Effector CD8-positive, alpha-beta T cell (primary cell): Measurements from ENCODE around the gene SUV39H1.
"Not testable (repeated sequence)": the region's sequence is repeated elsewhere in the genome, so short reads cannot be mapped to it uniquely, and the experiment has no call there.

ENCODE experiments used
- DNase-seq: peaks from one replicate; lab custom pipeline; 2025; lab: John Stamatoyannopoulos, UW
- total RNA-seq, 4 experiments: gene quantifications; one replicate each; lab custom pipeline; 2026; lab: John Stamatoyannopoulos, UW

The SUV39H1 gene
- 15.0 to 16.7 (median 15.6) reads per million in 4 experiments for total RNA-seq

GRCh38 chrX:48696301-48696908 is at the start of gene SUV39H1:
TSS of gene SUV39H1 (plus strand) at chrX:48696734. CDS start at chrX:48696785, 51 bp downstream.
- peak; percentile 74 for DNase-seq

DNA sequence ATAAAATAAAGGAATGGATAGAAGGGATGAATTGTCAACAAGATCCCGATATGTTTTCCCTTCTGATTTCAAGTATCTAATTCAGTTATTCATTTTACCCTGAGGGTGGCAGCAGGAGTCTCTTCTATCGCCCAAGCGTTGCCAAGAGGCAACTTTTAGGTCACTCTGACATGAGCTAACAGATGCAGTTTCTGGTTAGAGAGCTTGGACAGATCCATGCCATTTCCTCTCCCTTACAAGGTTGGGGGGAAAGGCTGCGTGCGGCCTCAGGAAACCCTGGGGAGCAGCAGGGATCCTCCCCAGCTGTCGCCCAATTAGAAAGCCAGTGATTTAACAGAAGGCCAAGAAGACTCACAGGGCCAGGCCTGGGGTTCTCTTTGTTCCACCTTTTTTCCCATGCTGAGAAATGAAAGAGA is 48.2 kb upstream of the SUV39H1 start:
- peak; percentile 1 for DNase-seq

DNA sequence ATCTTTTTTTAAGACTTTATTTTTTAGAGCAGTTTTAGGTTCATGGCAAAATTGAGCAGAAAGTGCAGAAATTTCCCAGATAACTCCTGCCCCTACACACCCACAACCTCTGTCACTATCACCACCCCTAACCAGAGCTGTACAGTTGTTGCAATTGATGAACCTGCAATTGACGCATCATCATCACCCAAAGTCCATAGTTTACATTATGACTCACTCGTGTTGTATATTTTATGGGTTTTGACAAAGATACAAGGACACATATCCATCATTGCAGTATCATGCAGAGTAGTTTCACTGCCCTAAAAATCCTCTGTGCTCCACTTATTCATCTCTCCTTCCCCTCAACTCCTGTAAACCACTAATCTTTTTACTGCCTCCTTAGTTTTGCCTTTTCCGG is 47.4 kb upstream of the SUV39H1 start:
- no peak for DNase-seq

DNA sequence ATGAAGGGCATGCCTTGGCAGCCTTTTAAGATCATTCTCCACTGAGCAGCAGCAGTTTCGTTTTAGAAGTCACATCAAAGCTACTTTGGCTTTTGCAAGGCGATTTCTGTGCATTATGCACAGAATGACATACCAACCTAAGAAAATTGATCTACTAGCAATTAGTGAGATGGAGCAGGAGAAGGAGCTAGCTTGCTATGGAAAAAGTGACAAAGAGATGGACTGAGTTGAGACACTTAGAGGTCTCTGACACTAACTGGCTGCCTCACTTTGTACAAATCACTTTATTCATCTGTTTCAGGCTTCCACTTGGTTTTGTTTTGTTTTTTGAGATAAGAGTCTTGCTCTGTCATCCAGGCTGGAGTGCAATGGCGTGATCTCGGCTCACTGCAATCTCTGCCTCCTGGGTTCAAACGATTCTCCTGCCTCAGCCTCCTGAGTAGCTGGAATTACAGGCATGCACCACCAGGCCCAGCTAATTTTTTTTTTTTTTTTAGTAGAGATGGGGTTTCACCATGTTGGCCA is 44.4 kb upstream of the SUV39H1 start:
- DNase-seq: not testable (repeated sequence)

- DNase-seq: not testable (repeated sequence)
These were observed 41.8 kb upstream of the SUV39H1 start for GRCh38 chrX:48654746-48655145.

DNA sequence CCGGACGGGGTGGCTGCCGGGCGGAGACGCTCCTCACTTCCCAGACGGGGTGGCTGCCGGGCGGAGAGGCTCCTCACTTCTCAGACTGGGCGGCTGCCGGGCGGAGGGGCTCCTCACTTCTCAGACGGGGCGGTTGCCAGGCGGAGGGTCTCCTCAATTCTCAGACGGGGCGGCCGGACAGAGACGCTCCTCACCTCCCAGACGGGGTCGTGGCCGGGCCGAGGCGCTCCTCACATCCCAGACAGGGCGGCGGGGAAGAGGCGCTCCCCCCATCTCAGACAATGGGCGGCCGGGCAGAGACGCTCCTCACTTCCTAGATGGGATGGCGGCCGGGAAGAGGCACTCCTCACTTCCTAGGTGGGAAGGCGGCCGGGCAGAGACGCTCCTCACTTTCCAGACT is 36.8 kb upstream of the SUV39H1 start:
- DNase-seq: not testable (repeated sequence)

GRCh38 chrX:48663241-48663640 is 33.3 kb upstream of the SUV39H1 start:
- DNase-seq: no peak

GRCh38 chrX:48664156-48664555 is 32.4 kb upstream of the SUV39H1 start:
- DNase-seq: no peak

- no peak for DNase-seq
These were observed 30.5 kb upstream of the SUV39H1 start for GRCh38 chrX:48665991-48666390.

GRCh38 chrX:48666649-48667048 is 29.9 kb upstream of the SUV39H1 start:
- no peak for DNase-seq

GRCh38 chrX:48667509-48667908 is 29.0 kb upstream of the SUV39H1 start:
- no peak for DNase-seq

DNA sequence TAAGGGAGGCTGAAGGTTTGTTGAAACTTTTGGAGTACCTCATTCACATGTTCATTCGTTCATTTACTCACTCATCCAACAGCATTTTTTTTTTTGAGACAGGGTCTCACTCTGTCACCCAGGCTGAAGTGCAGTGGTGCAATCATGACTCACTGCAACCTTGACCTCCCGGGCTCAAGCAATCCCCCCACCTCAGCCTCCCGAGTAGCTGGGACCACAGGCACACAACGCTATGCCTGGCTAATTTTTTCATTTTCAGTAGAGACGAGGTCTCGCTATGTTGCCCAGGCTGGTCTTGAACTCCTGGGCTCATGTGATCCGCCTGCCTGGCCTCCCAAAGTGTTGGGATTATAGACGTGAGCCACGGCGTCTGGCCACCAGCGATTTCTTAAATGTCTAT is 28.3 kb upstream of the SUV39H1 start:
- DNase-seq: not testable (repeated sequence)

- peak; percentile 83 for DNase-seq
These were observed 20.2 kb upstream of the SUV39H1 start for GRCh38 chrX:48676106-48676892.

GRCh38 chrX:48676893-48677270 is 19.7 kb upstream of the SUV39H1 start:
- peak; percentile 18 for DNase-seq

DNA sequence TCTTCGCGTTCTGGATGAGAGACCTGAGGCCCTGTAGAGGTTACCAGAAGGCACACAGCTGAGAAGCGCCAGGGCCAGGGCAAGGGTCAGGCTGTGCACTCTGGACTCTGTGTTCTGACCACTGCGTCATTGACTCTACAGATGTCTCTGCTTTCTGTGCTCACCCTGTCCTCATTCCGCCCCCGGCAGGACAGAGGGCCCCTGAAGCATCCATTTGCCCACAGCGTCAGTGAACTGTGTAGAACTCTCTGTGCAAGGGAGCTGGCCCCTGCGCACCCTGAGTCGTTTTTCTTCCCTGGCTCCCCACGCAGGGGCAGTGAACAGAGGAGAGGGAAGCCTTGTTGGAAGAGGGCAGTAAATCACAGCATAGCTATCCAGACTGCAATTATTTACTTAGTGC is 19.0 kb upstream of the SUV39H1 start:
- DNase-seq: no peak

GRCh38 chrX:48680467-48680866 is 16.1 kb upstream of the SUV39H1 start:
- not testable (repeated sequence) for DNase-seq

DNA sequence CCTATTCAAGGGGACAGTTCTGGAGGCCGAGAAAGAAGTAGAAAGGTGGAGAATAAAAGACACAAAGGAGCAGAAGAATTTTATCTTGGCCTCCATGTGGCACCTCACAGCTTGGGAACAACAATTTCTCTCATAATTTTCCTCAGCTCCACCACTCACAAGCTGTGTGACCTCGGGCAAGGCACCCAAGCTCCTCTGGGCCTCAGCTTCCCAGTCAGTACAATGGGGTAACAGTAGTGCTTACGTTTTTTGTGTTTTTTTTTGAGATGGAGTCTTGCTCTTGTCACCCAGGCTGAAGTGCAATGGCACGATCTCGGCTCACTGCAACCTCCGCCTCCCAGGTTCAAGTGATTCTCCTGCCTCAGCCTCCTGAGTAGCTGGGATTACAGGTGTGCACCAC is 15.6 kb upstream of the SUV39H1 start:
- not testable (repeated sequence) for DNase-seq

- no peak for DNase-seq
These were observed 14.9 kb upstream of the SUV39H1 start for GRCh38 chrX:48681539-48682183.

DNA sequence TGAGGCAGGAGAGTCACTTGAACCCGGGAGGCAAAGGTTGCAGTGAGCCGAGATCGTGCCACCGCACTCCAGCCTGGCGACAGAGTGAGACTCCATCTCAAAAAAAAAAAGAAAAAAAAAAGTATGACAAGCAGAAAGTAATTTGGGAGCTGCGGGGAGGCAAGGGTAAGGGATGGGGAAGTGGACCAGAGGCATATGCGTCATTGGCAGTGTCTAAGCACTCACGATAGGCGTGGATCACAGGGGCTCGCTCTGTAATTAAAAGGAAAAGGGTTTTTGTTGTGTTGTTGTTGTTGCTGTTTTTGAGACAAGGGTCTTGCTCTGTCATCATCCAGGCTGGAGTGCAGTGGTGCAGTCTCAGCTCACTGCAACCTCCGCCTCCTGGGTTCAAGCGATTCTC is 13.7 kb upstream of the SUV39H1 start:
- not testable (repeated sequence) for DNase-seq

DNA sequence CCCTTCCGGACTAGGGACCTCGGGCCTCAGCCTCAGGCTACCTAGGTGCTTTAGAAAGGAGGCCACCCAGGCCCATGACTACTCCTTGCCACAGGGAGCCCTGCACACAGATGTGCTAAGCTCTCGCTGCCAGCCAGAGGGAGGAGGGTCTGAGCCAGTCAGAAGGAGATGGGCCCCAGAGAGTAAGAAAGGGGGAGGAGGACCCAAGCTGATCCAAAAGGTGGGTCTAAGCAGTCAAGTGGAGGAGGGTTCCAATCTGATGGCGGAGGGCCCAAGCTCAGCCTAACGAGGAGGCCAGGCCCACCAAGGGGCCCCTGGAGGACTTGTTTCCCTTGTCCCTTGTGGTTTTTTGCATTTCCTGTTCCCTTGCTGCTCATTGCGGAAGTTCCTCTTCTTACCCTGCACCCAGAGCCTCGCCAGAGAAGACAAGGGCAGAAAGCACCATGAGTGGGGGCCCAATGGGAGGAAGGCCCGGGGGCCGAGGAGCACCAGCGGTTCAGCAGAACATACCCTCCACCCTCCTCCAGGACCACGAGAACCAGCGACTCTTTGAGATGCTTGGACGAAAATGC is 13.0 kb upstream of the SUV39H1 start, which contains the start of gene WAS:
Gene WAS, plus strand, starts transcription at position 389 of the 572 bp plus-strand sequence. Its CDS starts 55 bp downstream, at position 444.
- no peak for DNase-seq

DNA sequence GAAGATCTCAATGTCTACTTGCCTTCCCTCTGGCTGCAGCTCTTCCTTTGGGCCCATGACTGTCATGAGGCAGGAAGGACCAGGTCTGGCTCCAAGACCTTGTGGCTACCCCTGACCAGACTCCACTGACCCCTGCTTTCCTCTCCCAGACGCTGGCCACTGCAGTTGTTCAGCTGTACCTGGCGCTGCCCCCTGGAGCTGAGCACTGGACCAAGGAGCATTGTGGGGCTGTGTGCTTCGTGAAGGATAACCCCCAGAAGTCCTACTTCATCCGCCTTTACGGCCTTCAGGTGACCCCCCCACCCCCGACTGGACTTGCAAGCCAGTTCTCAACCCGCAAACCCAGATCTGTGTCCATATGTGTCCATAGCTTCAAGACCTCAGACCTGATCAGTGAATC is 12.4 kb upstream of the SUV39H1 start:
- no peak for DNase-seq

GRCh38 chrX:48685416-48685815 is 11.1 kb upstream of the SUV39H1 start:
- no peak for DNase-seq
